Cardiac fibroblast (primary cell): ENCODE measurements around the gene RAB5B.
"Not testable (repeated sequence)": the region's sequence is repeated elsewhere in the genome, so short reads cannot be mapped to it uniquely, and the experiment has no call there.

ENCODE experiments used
- DNase-seq, 2 donors: peaks; one replicate each; pipeline versions ENCODE4 v3.0.0 to v3.0.0-alpha.2; 2010; ENCODE audit warnings: low read depth in 2 of 2
- H3K4me3 ChIP-seq, 2 donors: replicated peaks in 1 of 2; 1 replicate in 1 of 2; 2 replicates in 1 of 2; pipeline ENCODE4 v1.5.1; 2011; ENCODE audit warnings: low read depth in 2 of 2, low read length in 2 of 2, mild to moderate bottlenecking in 2 of 2, moderate library complexity in 1 of 2
- CTCF ChIP-seq: IDR thresholded peaks from one replicate; pipeline ENCODE4 v1.5.1; 2011; ENCODE audit warnings: low read depth, mild to moderate bottlenecking, low read length, inconsistent platforms

Gene RAB5B

GRCh38 chr12:56040963-56041551 is 67.2 kb downstream of the RAB5B start:
- no peak for TF ChIP-seq CTCF
- no peak for DNase-seq
- peak overlapping the region; percentile 27 to 94 for H3K4me3 ChIP-seq

GRCh38 chr12:56041552-56042429 is 67.9 kb downstream of the RAB5B start, which contains the start of gene RPS26:
RPS26 (plus strand) TSS chr12:56041918; CDS start chr12:56042167, 249 bp downstream.
- TF ChIP-seq CTCF, result peak; percentile 39
- peak within 1 kb of the TSS; percentile 85 to 94 for H3K4me3 ChIP-seq
- DNase-seq, result peak; percentile 100

GRCh38 chr12:56042430-56042813 is 68.5 kb downstream of the RAB5B start:
- peak overlapping the region; percentile 85 to 94 for H3K4me3 ChIP-seq
- DNase-seq, result not testable (repeated sequence)

- DNase-seq, result no peak
- no peak for TF ChIP-seq CTCF
- H3K4me3 ChIP-seq, result peak overlapping the region; percentile 85 to 94
Observed at GRCh38 chr12:56042843-56043242, 69.0 kb downstream of the RAB5B start.
